ENCODE measurements around the gene FOLR3.

- TF ChIP-seq CTCF (IDR thresholded peaks at IDR 0.05), result no peak
- TF ChIP-seq POLR2A (IDR thresholded peaks at IDR 0.05), result no peak
Observed at GRCh38 chr11:72179049-72179803, 43.7 kb downstream of the FOLR3 start.

Data from adrenal gland (tissue), 5 donors.